Activated T-helper 1 cell treated with anti-CD3 and anti-CD28 coated beads, Interleukin-12 subunit alpha, Interleukin-12 subunit beta, Interleukin-2, Interleukin-4 antibody, amounts not matched to agents 30 ng/mL and 10 ng/mL and 1 ng/mL, durations not matched to agents 14 hours and 24 hours and 36 hours (primary cell): ENCODE measurements around the gene ABCC2. TPM values are rescaled to one million over a fixed set of nuclear protein-coding genes. Genes with fewer than 3 reads are reported as not detected.
A peak's percentile ranks its signal among the peaks of the same experiment; 100 is the strongest.
"Not testable (repeated sequence)": the region's sequence is repeated elsewhere in the genome, so short reads cannot be mapped to it uniquely, and the experiment has no call there.

Experiments used
- DNase-seq: peaks from one replicate; pipeline ENCODE4 v3.0.0; 2021; ENCODE audit warnings: low spot score
- H3K27ac Mint-ChIP-seq: one replicate; pipeline ENCODE4 v1.8.0; 2021; ENCODE audit warnings: mild to moderate bottlenecking, mixed read lengths
- H3K27me3 Mint-ChIP-seq: one replicate; pipeline ENCODE4 v1.8.0; 2022; ENCODE audit warnings: mild to moderate bottlenecking, moderate library complexity, mixed read lengths; ENCODE audit not compliant: insufficient read depth
- H3K36me3 Mint-ChIP-seq: one replicate; pipeline ENCODE4 v1.8.0; 2021; ENCODE audit warnings: low read depth, mixed read lengths
- H3K4me1 Mint-ChIP-seq: one replicate; pipeline ENCODE4 v1.8.0; 2021; ENCODE audit warnings: low read depth, mixed read lengths
- H3K4me3 Mint-ChIP-seq: one replicate; pipeline ENCODE4 v1.8.0; 2021; ENCODE audit warnings: mild to moderate bottlenecking, moderate library complexity, mixed read lengths
- H3K9me3 Mint-ChIP-seq: one replicate; pipeline ENCODE4 v1.8.0; 2021; ENCODE audit warnings: mixed read lengths
- intact Hi-C: fragments of 100-400 bp; cut with micrococcal nuclease; formaldehyde crosslinking; loops from one replicate; pipeline ENCODE4 v1.15.1; 2024
- total RNA-seq: library from RNA; stranded (reverse); gene quantifications from 2 replicates; pipeline ENCODE4 v1.2.3, GENCODE V29; 2022

The ABCC2 gene
- total RNA-seq, 1 donor from 2014 or later = 0.83 TPM

- Mint-ChIP-seq H3K36me3 (no peaks in the 10 kb centered on the region), H3K27me3 (no peaks in the 10 kb centered on the region), H3K9me3 (no peaks in the 10 kb centered on the region), H3K27ac (no peak overlapping the region), H3K4me1 (no peaks in the 10 kb centered on the region), H3K4me3 (no peak overlapping the region)
- DNase-seq = no peak
- intact Hi-C loops = no loop called here
Measured at GRCh38 chr10:99834410-99834809, 52.0 kb downstream of the ABCC2 start.

- Mint-ChIP-seq H3K4me1 (no peaks in the 10 kb centered on the region), H3K36me3 (no peaks in the 10 kb centered on the region), H3K27me3 (no peaks in the 10 kb centered on the region), H3K9me3 (no peaks in the 10 kb centered on the region), H3K4me3 (no peak overlapping the region), H3K27ac (no peak overlapping the region)
- intact Hi-C loops = no loop called here
- DNase-seq = no peak
Measured at GRCh38 chr10:99835947-99836346, 53.5 kb downstream of the ABCC2 start.

- Mint-ChIP-seq H3K27ac (no peak overlapping the region), H3K4me1 (no peaks in the 10 kb centered on the region), H3K27me3 (no peaks in the 10 kb centered on the region), H3K9me3 (no peaks in the 10 kb centered on the region), H3K36me3 (no peaks in the 10 kb centered on the region), H3K4me3 (no peak overlapping the region)
- intact Hi-C loops = no loop called here
- no peak for DNase-seq
Measured at GRCh38 chr10:99836711-99837110, 54.3 kb downstream of the ABCC2 start.

GRCh38 chr10:99840859-99841258 is 58.4 kb downstream of the ABCC2 start:
- intact Hi-C loops = loop anchor here (10.0 kb wide), 2 partner anchors 384 to 594 kb away; partner anchors contain the start of gene CHUK
- not testable (repeated sequence) for DNase-seq, H3K9me3 Mint-ChIP-seq, H3K4me3 Mint-ChIP-seq, H3K27ac Mint-ChIP-seq, H3K27me3 Mint-ChIP-seq, H3K36me3 Mint-ChIP-seq, H3K4me1 Mint-ChIP-seq

GRCh38 chr10:99841746-99842145 is 59.3 kb downstream of the ABCC2 start:
- Mint-ChIP-seq H3K27ac (no peak overlapping the region), H3K4me3 (no peak overlapping the region), H3K27me3 (no peaks in the 10 kb centered on the region), H3K4me1 (peaks cover 11% of the 10 kb centered on the region), H3K36me3 (no peaks in the 10 kb centered on the region), H3K9me3 (no peaks in the 10 kb centered on the region)
- intact Hi-C loops = loop anchor here (10.0 kb wide), 2 partner anchors 383 to 593 kb away; partner anchors contain the start of gene CHUK
- no peak for DNase-seq

GRCh38 chr10:99843310-99843709 is 60.9 kb downstream of the ABCC2 start:
- Mint-ChIP-seq H3K36me3 (no peaks in the 10 kb centered on the region), H3K9me3 (no peaks in the 10 kb centered on the region), H3K27ac (no peak overlapping the region)

GRCh38 chr10:99844433-99844955 is 62.1 kb downstream of the ABCC2 start:
- no peak overlapping the region for H3K27ac Mint-ChIP-seq
- peaks cover 11% of the 10 kb centered on the region for H3K4me1 Mint-ChIP-seq
- no peaks in the 10 kb centered on the region for H3K36me3 Mint-ChIP-seq
- DNase-seq = no peak
- intact Hi-C loops = loop anchor here (10.0 kb wide), 2 partner anchors 380 to 590 kb away; partner anchors contain the start of gene CHUK
- H3K4me3 Mint-ChIP-seq = no peak overlapping the region
- H3K27me3 Mint-ChIP-seq = no peaks in the 10 kb centered on the region
- no peaks in the 10 kb centered on the region for H3K9me3 Mint-ChIP-seq

More at GRCh38 chr10:99843310-99843709, 60.9 kb downstream of the ABCC2 start:
- no peak overlapping the region for H3K4me3 Mint-ChIP-seq
- DNase-seq = no peak
- peaks cover 11% of the 10 kb centered on the region for H3K4me1 Mint-ChIP-seq
- H3K27me3 Mint-ChIP-seq = no peaks in the 10 kb centered on the region
- intact Hi-C loops = loop anchor here (10.0 kb wide), 2 partner anchors 381 to 591 kb away; partner anchors contain the start of gene CHUK

GRCh38 chr10:99845837-99846382 is 63.5 kb downstream of the ABCC2 start:
- Mint-ChIP-seq H3K4me1 (peaks cover 11% of the 10 kb centered on the region), H3K9me3 (no peaks in the 10 kb centered on the region), H3K4me3 (no peak overlapping the region), H3K27ac (no peak overlapping the region), H3K36me3 (no peaks in the 10 kb centered on the region), H3K27me3 (no peaks in the 10 kb centered on the region)
- DNase-seq = peak; percentile 59
- intact Hi-C loops = loop anchor here (1.0 to 10.0 kb wide), 9 partner anchors 25 to 661 kb away; partner anchors contain the start of genes CHUK, DNMBP and ERLIN1

- H3K4me1 Mint-ChIP-seq = peaks cover 11% of the 10 kb centered on the region
- no peak for DNase-seq
- intact Hi-C loops = loop anchor here (5.0 to 10.0 kb wide), 4 partner anchors 376 to 658 kb away; partner anchors contain the start of gene CHUK
- no peaks in the 10 kb centered on the region for H3K9me3 Mint-ChIP-seq
- no peaks in the 10 kb centered on the region for H3K27me3 Mint-ChIP-seq
- H3K4me3 Mint-ChIP-seq = no peak overlapping the region
- no peak overlapping the region for H3K27ac Mint-ChIP-seq
- H3K36me3 Mint-ChIP-seq = no peaks in the 10 kb centered on the region
Measured at GRCh38 chr10:99849057-99849456, 66.6 kb downstream of the ABCC2 start.

GRCh38 chr10:99849536-99849935 is 67.1 kb downstream of the ABCC2 start:
- Mint-ChIP-seq H3K27ac (no peak overlapping the region), H3K9me3 (no peaks in the 10 kb centered on the region), H3K4me1 (peaks cover 11% of the 10 kb centered on the region), H3K27me3 (no peaks in the 10 kb centered on the region), H3K4me3 (no peak overlapping the region), H3K36me3 (no peaks in the 10 kb centered on the region)
- intact Hi-C loops = loop anchor here (5.0 to 10.0 kb wide), 4 partner anchors 375 to 658 kb away; partner anchors contain the start of gene CHUK
- DNase-seq = no peak

- Mint-ChIP-seq H3K4me3 (no peak overlapping the region), H3K36me3 (no peaks in the 10 kb centered on the region), H3K27me3 (no peaks in the 10 kb centered on the region), H3K4me1 (peaks cover 11% of the 10 kb centered on the region), H3K9me3 (no peaks in the 10 kb centered on the region), H3K27ac (no peak overlapping the region)
- intact Hi-C loops = no loop called here
- DNase-seq = no peak
Measured at GRCh38 chr10:99850021-99850766, 67.8 kb downstream of the ABCC2 start.

GRCh38 chr10:99850767-99851340 is 68.4 kb downstream of the ABCC2 start:
- Mint-ChIP-seq H3K36me3 (no peaks in the 10 kb centered on the region), H3K27me3 (no peaks in the 10 kb centered on the region), H3K4me3 (no peak overlapping the region), H3K27ac (no peak overlapping the region), H3K9me3 (no peaks in the 10 kb centered on the region), H3K4me1 (peaks cover 7% of the 10 kb centered on the region)
- DNase-seq = no peak
- intact Hi-C loops = no loop called here

- no peak for DNase-seq
- no peaks in the 10 kb centered on the region for H3K4me1 Mint-ChIP-seq
- H3K4me3 Mint-ChIP-seq = no peak overlapping the region
- H3K27ac Mint-ChIP-seq = no peak overlapping the region
- no peaks in the 10 kb centered on the region for H3K9me3 Mint-ChIP-seq
- intact Hi-C loops = no loop called here
- no peaks in the 10 kb centered on the region for H3K27me3 Mint-ChIP-seq
- no peaks in the 10 kb centered on the region for H3K36me3 Mint-ChIP-seq
Measured at GRCh38 chr10:99851825-99852224, 69.4 kb downstream of the ABCC2 start.
